HT1080 (cell line): ENCODE data around the gene MYO5C. TPM values are rescaled to one million over a fixed set of nuclear protein-coding genes. Genes with fewer than 3 reads are reported as not detected.
"Not testable (repeated sequence)": the region's sequence is repeated elsewhere in the genome, so short reads cannot be mapped to it uniquely, and the experiment has no call there.

Experiments
- DNase-seq: peaks from one replicate; pipeline ENCODE4 v3.0.0-alpha.2; 2015; ENCODE audit warnings: low read depth
- total RNA-seq: library from RNA; depleted of rRNA; stranded (reverse); fragments of >200 nt; shearing (Covaris generic); gene quantifications from 2 replicates; pipeline ENCODE4 v1.2.3, GENCODE V29; 2014

The MYO5C gene
- total RNA-seq, 1 experiment from 2014 or later = not detected

- no peak for DNase-seq
Measured at GRCh38 chr15:52180196-52180835, 115.3 kb downstream of the MYO5C start.

GRCh38 chr15:52179278-52180195 lies 116.1 kb downstream of the MYO5C start:
- DNase-seq = peak; percentile 79

- no peak for DNase-seq
Measured at GRCh38 chr15:52178765-52179164, 116.8 kb downstream of the MYO5C start.

- DNase-seq = no peak
Measured at GRCh38 chr15:52172869-52173268, 122.7 kb downstream of the MYO5C start.

GRCh38 chr15:52171807-52172206 lies 123.8 kb downstream of the MYO5C start:
- no peak for DNase-seq

GRCh38 chr15:52171386-52171785 lies 124.2 kb downstream of the MYO5C start:
- DNase-seq = no peak

- not testable (repeated sequence) for DNase-seq
Measured at GRCh38 chr15:52170199-52170598, 125.4 kb downstream of the MYO5C start.

- not testable (repeated sequence) for DNase-seq
Measured at GRCh38 chr15:52165494-52166131, 130.0 kb downstream of the MYO5C start.

- DNase-seq = no peak
Measured at GRCh38 chr15:52164631-52165265, 130.9 kb downstream of the MYO5C start.

GRCh38 chr15:52163321-52164190 lies 132.0 kb downstream of the MYO5C start:
- no peak for DNase-seq

- DNase-seq = no peak
Measured at GRCh38 chr15:52162876-52163275, 132.7 kb downstream of the MYO5C start.

GRCh38 chr15:52162260-52162659 lies 133.3 kb downstream of the MYO5C start:
- DNase-seq = no peak

- no peak for DNase-seq
Measured at GRCh38 chr15:52161406-52161966, 134.1 kb downstream of the MYO5C start.

- DNase-seq = no peak
Measured at GRCh38 chr15:52159645-52160044, 136.0 kb downstream of the MYO5C start.

GRCh38 chr15:52158084-52158765 lies 137.4 kb downstream of the MYO5C start:
- no peak for DNase-seq

- no peak for DNase-seq
Measured at GRCh38 chr15:52155878-52156277, 139.7 kb downstream of the MYO5C start.

GRCh38 chr15:52154896-52155865 lies 140.4 kb downstream of the MYO5C start:
- DNase-seq = no peak
